Activated naive CD4-positive, alpha-beta T cell treated with anti-CD3 and anti-CD28 coated beads, Interleukin-2, amount 10 ng/mL, durations not matched to agents 5 hours and 36 hours (primary cell): ENCODE results near the gene ABHD16A. TPM values are rescaled to one million over a fixed set of nuclear protein-coding genes. Genes with fewer than 3 reads are reported as not detected.

Experiments used
- microRNA-seq: library from miRNA; unstranded; fragments of <30 nt; microRNA quantifications from one replicate; pipeline ENCODE4 v1.2.0, GENCODE V29; 2022; ENCODE audit warnings: borderline microRNAs expressed, borderline replicate concordance
- total RNA-seq, 2 experiments: library from RNA; stranded (reverse); gene quantifications; one replicate each; pipeline ENCODE4 v1.2.3, GENCODE V29; 2021

ABHD16A gene
- total RNA-seq, 2 experiments from 2014 or later = 50.4 to 54.9 TPM

DNA sequence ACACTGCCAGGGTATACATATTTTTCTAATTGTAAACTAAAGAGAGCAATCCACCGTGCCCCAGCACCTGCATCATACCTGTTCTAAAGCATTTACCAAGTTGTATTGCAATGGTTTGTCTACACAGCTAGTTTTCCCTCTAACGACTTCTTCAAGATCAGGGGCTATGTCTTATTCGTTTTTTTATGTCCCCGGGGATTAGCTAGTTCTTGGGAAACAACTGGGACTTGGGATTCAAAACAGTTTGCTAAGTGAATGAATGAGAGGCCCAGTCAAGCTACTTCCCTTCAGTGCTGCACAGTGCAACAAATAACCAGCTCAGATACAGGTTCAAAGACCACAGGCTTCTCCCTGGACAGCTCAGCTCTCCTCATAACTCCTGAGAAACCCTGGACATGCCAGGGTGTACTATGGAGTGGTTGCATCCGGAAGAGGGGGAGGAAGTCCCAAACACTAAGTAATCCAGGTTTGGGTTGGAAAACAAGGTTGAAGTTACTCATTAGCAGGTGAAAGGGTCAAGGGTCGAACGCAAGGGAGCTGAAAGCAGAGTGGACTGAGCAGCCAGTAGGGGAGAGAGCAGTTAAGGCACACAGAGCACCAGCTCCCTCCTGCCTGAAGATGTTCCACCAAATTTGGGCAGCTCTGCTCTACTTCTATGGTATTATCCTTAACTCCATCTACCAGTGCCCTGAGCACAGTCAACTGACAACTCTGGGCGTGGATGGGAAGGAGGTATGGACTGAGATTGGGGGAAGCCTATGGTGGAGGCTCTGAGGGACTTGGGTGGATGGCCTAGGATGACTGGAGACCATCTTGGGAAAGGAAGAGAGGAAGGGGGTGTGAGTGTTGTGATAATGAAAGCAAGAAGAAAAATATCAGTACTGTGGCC, 47.5 kb downstream of the ABHD16A start, which contains the start of gene APOM:
Gene APOM (plus strand): TSS at position 546 of the 889 bp plus-strand sequence. CDS start 73 bp downstream, at position 619.

Small RNA genes within 50 kb of the gene (microRNA-seq; reads per million reads assigned to microRNA genes)
- 1.5 reads per million for gene MIR4646

Other genes starting within 250 kb of the ABHD16A start
- 10 to 100 TPM; 37.8 to 38.1 TPM for gene MICB, start 205.2 kb downstream of the ABHD16A start, total RNA-seq
- gene MCCD1, start 174.4 kb downstream of the ABHD16A start, total RNA-seq = not detected
- gene DDX39B, start 161.3 kb downstream of the ABHD16A start, total RNA-seq = 100 to 1,000 TPM; 423 to 444 TPM
- 1 to 10 TPM; 3.5 to 4.2 TPM for gene ATP6V1G2, start 156.7 kb downstream of the ABHD16A start, total RNA-seq
- 10 to 100 TPM; 12.9 to 15.8 TPM for gene NFKBIL1, start 155.7 kb downstream of the ABHD16A start, total RNA-seq
- gene LTA, start 131.0 kb downstream of the ABHD16A start, total RNA-seq = 10 to 100 TPM; 29.6 TPM
- gene TNF, start 127.8 kb downstream of the ABHD16A start, total RNA-seq = 10 to 100 TPM; 51.3 to 53.4 TPM
- gene LTB, start 120.9 kb downstream of the ABHD16A start, total RNA-seq = 1,000 to 10,000 TPM; 1,438 to 1,452 TPM
- gene LST1, start 117.0 kb downstream of the ABHD16A start, total RNA-seq = 10 to 100 TPM; 67.8 to 71.0 TPM
- 10 to 100 TPM; 27.6 to 28.8 TPM for gene NCR3, start 110.3 kb downstream of the ABHD16A start, total RNA-seq
- gene AIF1, start 88.1 kb downstream of the ABHD16A start, total RNA-seq = 10 to 100 TPM; 45.4 to 46.1 TPM
- gene PRRC2A, start 82.6 kb downstream of the ABHD16A start, total RNA-seq = 100 to 1,000 TPM; 210 to 211 TPM
- 100 to 1,000 TPM; 278 to 280 TPM for gene BAG6, start 50.7 kb downstream of the ABHD16A start, total RNA-seq
- 1 to 10 TPM; 3.8 to 3.9 TPM for gene APOM, start 47.4 kb downstream of the ABHD16A start, total RNA-seq
- 10 to 100 TPM; 23.6 to 24.2 TPM for gene C6orf47, start 42.5 kb downstream of the ABHD16A start, total RNA-seq
- 10 to 100 TPM; 26.4 to 29.1 TPM for gene GPANK1, start 38.3 kb downstream of the ABHD16A start, total RNA-seq
- gene CSNK2B, start 37.2 kb downstream of the ABHD16A start, total RNA-seq = 100 to 1,000 TPM; 181 to 195 TPM
- gene LY6G5B, start 33.3 kb downstream of the ABHD16A start, total RNA-seq = 10 to 100 TPM; 20.3 to 23.5 TPM
- 1 to 10 TPM; 1.8 to 2.2 TPM for gene LY6G5C, start 22.3 kb downstream of the ABHD16A start, total RNA-seq
- gene LY6G6F, start 3.5 kb upstream of the ABHD16A start, total RNA-seq = not detected
- gene LY6G6D, start 12.0 kb upstream of the ABHD16A start, total RNA-seq = not detected
- gene LY6G6C, start 18.4 kb upstream of the ABHD16A start, total RNA-seq = not detected
- under 1 TPM; 0.22 to 0.43 TPM for gene MPIG6B, start 20.0 kb upstream of the ABHD16A start, total RNA-seq
- 10 to 100 TPM; 18.1 to 18.9 TPM for gene DDAH2, start 26.0 kb upstream of the ABHD16A start, total RNA-seq
- 100 to 1,000 TPM; 534 to 538 TPM for gene CLIC1, start 33.2 kb upstream of the ABHD16A start, total RNA-seq
- gene MSH5, start 36.7 kb upstream of the ABHD16A start, total RNA-seq = 10 to 100 TPM; 47.4 to 47.7 TPM
- 10 to 100 TPM; 11.3 to 12.0 TPM for gene SAPCD1, start 59.3 kb upstream of the ABHD16A start, total RNA-seq
- gene VWA7, start 74.0 kb upstream of the ABHD16A start, total RNA-seq = 1 to 10 TPM; 3.8 to 3.9 TPM
- gene VARS1, start 92.4 kb upstream of the ABHD16A start, total RNA-seq = 10 to 100 TPM; 74.6 to 79.2 TPM
- gene LSM2, start 103.6 kb upstream of the ABHD16A start, total RNA-seq = 10 to 100 TPM; 72.5 to 75.6 TPM
- gene HSPA1L, start 112.0 kb upstream of the ABHD16A start, total RNA-seq = 1 to 10 TPM; 3.7 to 3.8 TPM
- gene HSPA1A, start 112.2 kb upstream of the ABHD16A start, total RNA-seq = 10 to 100 TPM; 75.8 to 83.8 TPM
- 10 to 100 TPM; 35.5 to 35.9 TPM for gene HSPA1B, start 124.4 kb upstream of the ABHD16A start, total RNA-seq
- gene NEU1, start 159.5 kb upstream of the ABHD16A start, total RNA-seq = 10 to 100 TPM; 23.4 to 23.7 TPM
- not detected for gene SLC44A4, start 175.7 kb upstream of the ABHD16A start, total RNA-seq
- gene EHMT2, start 194.4 kb upstream of the ABHD16A start, total RNA-seq = 10 to 100 TPM; 60.9 to 61.4 TPM
- 1 to 10 TPM; 1.5 to 2.4 TPM for gene ZBTB12, start 198.8 kb upstream of the ABHD16A start, total RNA-seq
- gene C2, start 224.4 kb upstream of the ABHD16A start, total RNA-seq = under 1 TPM; 0.51 to 0.93 TPM
- not detected for gene CFB, start 242.8 kb upstream of the ABHD16A start, total RNA-seq